Activated naive CD8-positive, alpha-beta T cell treated with anti-CD3 and anti-CD28 coated beads, Interleukin-2, amount 50 U/mL, for 24 hours (primary cell): ENCODE measurements around the gene FAM120A.

Source experiments
- ATAC-seq: fragments of 150-1000 bp; cut with Tn5 transposase; one replicate; pipeline ENCODE4 v1.10.0; 2021
- DNase-seq: peaks from one replicate; pipeline ENCODE4 v3.0.0; 2021
- H3K27ac Mint-ChIP-seq: one replicate; pipeline ENCODE4 v1.8.0; 2021; ENCODE audit warnings: mild to moderate bottlenecking, mixed read lengths
- H3K27me3 Mint-ChIP-seq: one replicate; pipeline ENCODE4 v1.8.0; 2021; ENCODE audit warnings: mixed read lengths
- H3K36me3 Mint-ChIP-seq: one replicate; pipeline ENCODE4 v1.8.0; 2021; ENCODE audit warnings: low read depth, mixed read lengths
- H3K4me1 Mint-ChIP-seq: one replicate; pipeline ENCODE4 v1.8.0; 2021; ENCODE audit warnings: mixed read lengths
- H3K4me3 Mint-ChIP-seq: one replicate; pipeline ENCODE4 v1.8.0; 2021; ENCODE audit warnings: mild to moderate bottlenecking, moderate library complexity, mixed read lengths
- H3K9me3 Mint-ChIP-seq: one replicate; pipeline ENCODE4 v1.8.0; 2021; ENCODE audit warnings: mixed read lengths

The FAM120A gene

DNA sequence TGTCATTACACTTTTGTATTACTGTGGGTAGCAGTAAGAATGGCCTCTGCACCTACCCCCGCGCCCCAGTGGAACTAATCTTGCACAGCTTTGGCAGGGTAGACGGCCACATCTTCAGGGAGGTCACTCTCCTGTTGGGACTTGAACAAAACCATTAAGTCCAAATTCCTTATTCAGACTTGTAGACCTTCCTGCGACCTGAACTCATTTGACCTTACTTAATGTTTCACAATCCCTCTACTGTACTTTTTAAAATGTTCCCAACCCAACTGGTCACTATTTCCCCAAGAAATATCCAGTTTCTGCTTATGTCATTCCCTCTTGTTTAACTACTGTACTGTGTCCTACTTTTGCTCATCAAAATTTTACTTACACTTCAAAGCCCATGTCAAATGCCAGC, 7.2 kb downstream of the FAM120A start:
- DNase-seq (no peak), ATAC-seq (no peak)
- Mint-ChIP-seq H3K27ac (no peak overlapping the region), H3K36me3 (peaks cover 39% of the 10 kb centered on the region), H3K27me3 (no peaks in the 10 kb centered on the region), H3K4me3 (no peak overlapping the region), H3K9me3 (no peaks in the 10 kb centered on the region), H3K4me1 (peaks cover 87% of the 10 kb centered on the region)

DNA sequence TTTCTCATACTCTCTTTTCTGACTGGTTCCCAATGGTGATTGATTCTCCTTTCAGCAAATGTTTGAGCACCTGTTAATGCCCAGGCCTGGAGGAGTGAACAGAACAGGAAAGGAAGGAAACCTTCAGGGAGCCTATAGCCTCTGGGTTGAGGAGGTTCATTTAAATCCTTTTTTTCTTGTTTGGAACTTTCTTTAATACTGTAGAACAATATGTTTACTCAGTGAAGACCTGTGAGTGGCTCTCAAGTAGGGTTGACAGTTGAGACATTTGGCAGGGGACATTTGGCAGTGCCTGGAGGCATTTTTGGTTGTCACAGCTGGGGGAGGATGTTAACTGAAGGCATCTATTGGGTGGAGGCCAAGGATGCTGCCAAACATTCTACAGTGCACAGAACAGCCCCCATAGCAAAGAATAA, 8.0 kb downstream of the FAM120A start:
- Mint-ChIP-seq H3K36me3 (peaks cover 33% of the 10 kb centered on the region), H3K27me3 (no peaks in the 10 kb centered on the region), H3K9me3 (no peaks in the 10 kb centered on the region), H3K4me3 (no peak overlapping the region), H3K27ac (no peak overlapping the region), H3K4me1 (peaks cover 87% of the 10 kb centered on the region)
- no peak for DNase-seq
- no peak for ATAC-seq

DNA sequence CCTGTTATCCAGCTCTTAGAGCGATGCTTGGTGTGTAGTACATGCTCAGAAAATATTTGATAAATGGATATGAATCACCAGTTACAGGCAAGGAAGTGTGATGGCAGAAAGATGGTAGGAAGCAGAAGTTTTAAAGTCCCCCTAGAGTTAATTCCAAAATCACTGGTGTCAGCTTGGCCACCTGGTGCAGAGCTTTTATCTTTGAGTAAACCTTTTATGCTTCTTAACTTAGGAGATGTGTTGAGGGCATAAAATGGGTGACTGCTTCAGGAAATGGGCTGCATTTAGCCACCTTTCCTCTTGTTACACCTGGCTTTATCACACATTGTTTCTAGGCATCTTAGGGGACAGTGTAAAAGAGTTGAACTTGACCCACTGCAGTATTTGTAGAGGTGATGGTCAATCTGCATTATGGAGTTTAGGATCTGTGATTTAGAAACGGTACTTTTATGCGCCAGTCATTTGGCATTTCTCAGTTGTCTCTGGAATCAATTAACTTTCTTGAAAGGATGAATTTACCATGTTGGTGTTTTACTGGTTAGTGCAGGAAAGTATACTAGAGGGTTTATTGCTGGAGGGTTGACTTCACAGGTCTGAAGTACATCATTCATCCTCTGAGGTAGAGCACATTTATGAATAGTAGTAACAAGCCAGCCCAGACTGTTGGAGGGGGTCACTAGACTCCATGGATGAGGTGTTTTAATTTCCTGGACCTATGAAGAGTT, 9.4 kb downstream of the FAM120A start:
- peak overlapping the region; percentile 52 for H3K27ac Mint-ChIP-seq
- H3K9me3 Mint-ChIP-seq = no peaks in the 10 kb centered on the region
- ATAC-seq (no peak), DNase-seq (no peak)
- peaks cover 90% of the 10 kb centered on the region for H3K4me1 Mint-ChIP-seq
- no peaks in the 10 kb centered on the region for H3K27me3 Mint-ChIP-seq
- no peak overlapping the region for H3K4me3 Mint-ChIP-seq
- H3K36me3 Mint-ChIP-seq = peaks cover 36% of the 10 kb centered on the region

- Mint-ChIP-seq H3K27me3 (no peaks in the 10 kb centered on the region), H3K36me3 (peaks cover 32% of the 10 kb centered on the region), H3K4me1 (peaks cover 90% of the 10 kb centered on the region), H3K27ac (no peak overlapping the region), H3K9me3 (no peaks in the 10 kb centered on the region), H3K4me3 (no peak overlapping the region)
- DNase-seq (no peak), ATAC-seq (no peak)
Measured at GRCh38 chr9:93461414-93461743, 9.9 kb downstream of the FAM120A start.

DNA sequence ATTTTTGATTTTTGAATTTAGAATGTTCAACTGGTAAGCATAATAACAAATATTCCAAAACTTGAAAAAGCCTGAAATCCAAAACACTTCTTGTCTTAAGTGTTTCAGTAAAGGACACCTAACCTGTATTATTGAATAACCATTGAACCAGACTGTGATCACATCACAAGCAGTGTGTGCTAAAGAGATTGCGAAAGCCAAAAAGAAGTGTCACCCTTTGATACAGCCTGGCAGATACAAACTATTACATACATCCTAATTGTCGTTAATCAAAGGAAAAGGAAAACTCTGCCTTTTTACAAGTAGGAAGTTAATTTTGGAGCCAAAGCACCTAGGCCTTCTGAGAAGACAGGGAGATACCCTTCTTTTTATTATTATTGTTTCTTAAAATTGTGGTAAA, 10.3 kb downstream of the FAM120A start:
- peaks cover 29% of the 10 kb centered on the region for H3K36me3 Mint-ChIP-seq
- H3K9me3 Mint-ChIP-seq = no peaks in the 10 kb centered on the region
- no peak for ATAC-seq
- H3K4me1 Mint-ChIP-seq = peaks cover 90% of the 10 kb centered on the region
- no peak for DNase-seq
- no peaks in the 10 kb centered on the region for H3K27me3 Mint-ChIP-seq
- no peak overlapping the region for H3K27ac Mint-ChIP-seq
- H3K4me3 Mint-ChIP-seq = no peak overlapping the region

GRCh38 chr9:93463638-93464248, 12.3 kb downstream of the FAM120A start:
- Mint-ChIP-seq H3K27me3 (no peaks in the 10 kb centered on the region), H3K4me1 (peaks cover 91% of the 10 kb centered on the region), H3K4me3 (peak overlapping the region; percentile 63), H3K27ac (peak overlapping the region; percentile 94), H3K36me3 (peaks cover 18% of the 10 kb centered on the region), H3K9me3 (no peaks in the 10 kb centered on the region)
- DNase-seq (no peak), ATAC-seq (peak; percentile 73)

DNA sequence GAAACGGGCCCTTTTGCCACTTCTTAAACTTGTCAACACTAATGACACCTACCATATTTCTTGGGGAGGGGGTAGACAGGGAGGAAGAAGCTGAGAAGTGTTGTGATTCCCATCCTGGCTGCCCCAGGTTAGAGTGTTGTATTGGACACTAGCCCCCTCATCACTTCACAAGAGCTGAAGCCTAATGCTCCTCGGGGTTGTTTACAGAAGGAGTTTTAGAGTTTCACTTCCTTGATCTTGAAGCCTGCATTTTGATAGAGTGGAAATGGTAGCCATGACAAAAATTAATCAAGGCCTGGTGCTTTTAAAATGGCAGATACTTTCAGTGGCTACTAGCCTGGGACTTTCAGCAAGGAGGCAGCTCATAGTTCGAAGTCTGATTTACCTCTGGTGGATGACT, 12.9 kb downstream of the FAM120A start:
- ATAC-seq (no peak), DNase-seq (no peak)
- H3K4me3 Mint-ChIP-seq = peak overlapping the region; percentile 63
- H3K27me3 Mint-ChIP-seq = no peaks in the 10 kb centered on the region
- H3K9me3 Mint-ChIP-seq = no peaks in the 10 kb centered on the region
- peaks cover 91% of the 10 kb centered on the region for H3K4me1 Mint-ChIP-seq
- H3K27ac Mint-ChIP-seq = peak overlapping the region; percentile 94
- peaks cover 14% of the 10 kb centered on the region for H3K36me3 Mint-ChIP-seq

GRCh38 chr9:93464876-93465275, 13.4 kb downstream of the FAM120A start:
- no peak for ATAC-seq
- H3K4me3 Mint-ChIP-seq = peak overlapping the region; percentile 33

DNA sequence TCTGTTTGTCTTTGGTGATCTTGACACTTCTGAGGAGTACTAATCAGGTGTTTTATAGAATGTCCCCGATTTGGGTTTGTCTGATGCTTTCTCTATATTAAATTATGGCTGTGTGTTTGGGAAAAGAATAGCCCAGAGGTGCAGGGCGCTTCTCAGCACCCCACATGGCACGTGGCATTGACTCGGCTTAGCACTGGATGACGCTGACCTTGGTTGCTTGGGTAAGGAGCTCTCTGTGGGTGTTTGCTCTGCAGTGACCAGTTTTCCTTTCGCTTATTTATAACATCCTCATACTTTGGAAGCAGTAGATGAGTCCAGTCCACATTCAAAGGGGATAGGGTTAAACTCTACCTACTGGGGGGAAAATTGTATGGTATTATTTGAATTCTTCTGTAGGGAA, 14.4 kb downstream of the FAM120A start:
- DNase-seq (no peak), ATAC-seq (no peak)
- Mint-ChIP-seq H3K9me3 (no peaks in the 10 kb centered on the region), H3K4me1 (peaks cover 83% of the 10 kb centered on the region), H3K27ac (no peak overlapping the region), H3K36me3 (peaks cover 19% of the 10 kb centered on the region), H3K27me3 (no peaks in the 10 kb centered on the region), H3K4me3 (no peak overlapping the region)

More at GRCh38 chr9:93464876-93465275, 13.4 kb downstream of the FAM120A start:
- no peaks in the 10 kb centered on the region for H3K27me3 Mint-ChIP-seq
- peaks cover 86% of the 10 kb centered on the region for H3K4me1 Mint-ChIP-seq
- H3K9me3 Mint-ChIP-seq = no peaks in the 10 kb centered on the region
- H3K36me3 Mint-ChIP-seq = peaks cover 14% of the 10 kb centered on the region
- peak overlapping the region; percentile 94 for H3K27ac Mint-ChIP-seq
- no peak for DNase-seq

DNA sequence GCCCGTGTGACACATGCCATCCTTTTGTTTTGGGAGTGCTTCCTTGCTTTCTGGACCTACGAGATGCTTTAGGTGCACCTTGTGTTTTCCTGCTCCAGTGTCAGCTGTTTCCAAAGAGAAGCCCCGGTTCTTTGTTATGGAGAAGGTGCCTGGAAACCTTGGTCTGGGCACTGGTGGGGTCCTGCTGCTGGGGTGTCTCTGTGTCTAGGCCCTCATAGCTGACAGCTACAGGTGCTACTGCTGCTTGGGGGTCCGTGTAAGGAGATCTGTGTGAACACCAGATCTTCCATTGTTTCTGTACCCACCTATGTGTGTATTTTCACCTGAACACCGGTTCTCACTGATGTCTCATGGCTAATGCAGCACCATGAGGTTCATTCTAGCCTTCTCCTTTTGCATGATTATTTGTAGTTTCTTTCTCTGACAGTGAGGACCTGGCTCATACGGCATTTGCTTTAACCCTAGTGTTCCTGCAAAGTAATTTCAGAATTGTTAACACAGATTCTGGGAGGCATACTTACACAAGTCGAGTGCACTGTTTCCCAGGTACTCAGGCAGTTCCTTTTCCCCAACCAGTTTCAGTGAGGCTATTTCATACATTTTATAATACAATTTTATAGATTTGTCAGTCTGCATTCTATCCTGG, 15.1 kb downstream of the FAM120A start:
- Mint-ChIP-seq H3K4me1 (peaks cover 85% of the 10 kb centered on the region), H3K4me3 (peak overlapping the region; percentile 38), H3K27me3 (no peaks in the 10 kb centered on the region), H3K9me3 (no peaks in the 10 kb centered on the region), H3K27ac (peak overlapping the region; percentile 73), H3K36me3 (peaks cover 22% of the 10 kb centered on the region)
- DNase-seq (no peak), ATAC-seq (no peak)

- ATAC-seq = no peak
Measured at GRCh38 chr9:93467062-93467416, 15.6 kb downstream of the FAM120A start.

GRCh38 chr9:93467462-93467861, 16.0 kb downstream of the FAM120A start:
- ATAC-seq = no peak
- Mint-ChIP-seq H3K27me3 (no peaks in the 10 kb centered on the region), H3K27ac (peak overlapping the region; percentile 61), H3K4me3 (peak overlapping the region; percentile 38), H3K9me3 (no peaks in the 10 kb centered on the region), H3K4me1 (peaks cover 80% of the 10 kb centered on the region), H3K36me3 (peaks cover 25% of the 10 kb centered on the region)
- DNase-seq = no peak

More at GRCh38 chr9:93467062-93467416, 15.6 kb downstream of the FAM120A start:
- no peak for DNase-seq
- no peaks in the 10 kb centered on the region for H3K27me3 Mint-ChIP-seq
- peaks cover 22% of the 10 kb centered on the region for H3K36me3 Mint-ChIP-seq
- H3K4me3 Mint-ChIP-seq = peak overlapping the region; percentile 38
- no peaks in the 10 kb centered on the region for H3K9me3 Mint-ChIP-seq
- peaks cover 81% of the 10 kb centered on the region for H3K4me1 Mint-ChIP-seq
- peak overlapping the region; percentile 73 for H3K27ac Mint-ChIP-seq

DNA sequence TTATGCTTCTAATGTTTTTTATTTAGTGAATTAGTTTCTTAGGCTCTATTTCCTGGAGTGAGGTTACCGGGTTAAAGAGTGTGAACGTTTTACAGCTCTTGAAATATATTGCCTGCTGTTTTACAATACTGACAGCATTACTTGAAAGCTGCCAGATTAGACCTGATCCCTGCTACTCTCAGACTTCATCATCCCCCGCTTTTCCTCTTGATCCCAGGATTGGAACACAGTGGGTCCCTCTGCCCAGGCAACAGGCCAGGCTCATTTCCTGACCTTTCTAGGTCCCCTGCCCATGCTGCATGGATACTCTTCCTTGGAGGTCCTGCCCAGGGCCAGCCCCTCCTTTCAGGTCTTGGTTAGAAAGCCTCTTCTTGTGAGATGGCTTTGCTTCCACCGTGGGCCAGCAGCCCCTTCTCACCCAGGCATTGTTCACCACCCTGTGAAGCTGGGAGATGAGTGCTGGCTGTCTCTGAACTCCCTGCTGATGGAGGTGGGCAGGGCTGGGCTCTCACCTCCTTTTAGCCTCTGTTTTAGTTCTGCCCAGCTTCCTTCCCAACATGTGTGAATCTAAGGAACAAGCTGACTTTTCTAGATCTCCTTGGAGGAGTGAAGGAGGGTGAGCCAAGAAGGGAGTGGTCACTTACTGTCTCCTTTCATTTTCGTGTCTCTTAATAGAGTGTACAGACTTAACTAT, 17.4 kb downstream of the FAM120A start:
- H3K4me1 Mint-ChIP-seq = peaks cover 65% of the 10 kb centered on the region
- no peak for DNase-seq
- H3K27ac Mint-ChIP-seq = no peak overlapping the region
- H3K4me3 Mint-ChIP-seq = no peak overlapping the region
- no peak for ATAC-seq
- no peaks in the 10 kb centered on the region for H3K9me3 Mint-ChIP-seq
- no peaks in the 10 kb centered on the region for H3K27me3 Mint-ChIP-seq
- peaks cover 25% of the 10 kb centered on the region for H3K36me3 Mint-ChIP-seq

DNA sequence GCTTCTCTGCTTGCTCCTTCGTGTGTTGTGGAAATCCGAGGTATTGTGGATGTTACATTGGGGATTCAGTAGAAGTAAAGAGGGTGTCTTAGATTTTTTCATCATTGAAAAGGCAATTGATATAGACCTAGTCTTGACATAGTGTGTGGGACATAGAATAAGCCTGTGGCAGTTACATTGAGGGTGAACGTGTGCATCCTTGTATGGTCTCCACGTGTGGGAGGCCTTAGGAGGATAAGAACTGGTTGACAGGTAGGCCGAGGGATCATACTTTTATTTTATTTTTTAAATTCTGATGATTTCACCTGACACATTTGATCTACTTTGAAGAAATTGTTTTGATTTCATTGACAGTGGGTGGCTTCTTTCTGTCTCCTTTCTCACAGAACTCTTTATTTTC, 18.9 kb downstream of the FAM120A start:
- peaks cover 33% of the 10 kb centered on the region for H3K36me3 Mint-ChIP-seq
- ATAC-seq (no peak), DNase-seq (no peak)
- no peaks in the 10 kb centered on the region for H3K27me3 Mint-ChIP-seq
- H3K27ac Mint-ChIP-seq = no peak overlapping the region
- no peak overlapping the region for H3K4me3 Mint-ChIP-seq
- H3K4me1 Mint-ChIP-seq = peaks cover 59% of the 10 kb centered on the region
- H3K9me3 Mint-ChIP-seq = no peaks in the 10 kb centered on the region

DNA sequence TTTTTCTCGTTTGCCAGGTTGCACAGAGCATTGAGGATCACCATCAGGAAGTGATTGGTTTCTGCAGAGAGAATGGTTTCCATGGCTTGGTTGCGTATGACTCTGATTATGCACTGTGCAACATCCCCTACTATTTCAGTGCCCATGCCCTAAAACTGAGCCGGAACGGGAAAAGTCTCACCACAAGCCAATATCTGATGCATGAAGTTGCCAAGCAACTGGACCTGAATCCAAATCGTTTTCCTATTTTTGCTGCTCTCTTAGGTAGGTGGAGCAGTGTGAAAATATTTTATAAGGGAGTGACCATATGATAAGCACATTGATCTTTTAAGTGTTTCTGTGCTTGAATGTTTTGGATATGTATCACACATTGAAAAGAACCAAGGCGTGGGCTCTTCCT, 19.6 kb downstream of the FAM120A start:
- no peak for DNase-seq

More for the DNA sequence above, 19.6 kb downstream of the FAM120A start:
- H3K4me1 Mint-ChIP-seq = peaks cover 60% of the 10 kb centered on the region
- no peaks in the 10 kb centered on the region for H3K27me3 Mint-ChIP-seq
- H3K27ac Mint-ChIP-seq = no peak overlapping the region
- H3K9me3 Mint-ChIP-seq = no peaks in the 10 kb centered on the region
- H3K36me3 Mint-ChIP-seq = peaks cover 38% of the 10 kb centered on the region
- no peak overlapping the region for H3K4me3 Mint-ChIP-seq
- no peak for ATAC-seq
